Endothelial cell of umbilical vein (primary cell): ENCODE measurements around the gene ERBB4. TPM values are rescaled to one million over a fixed set of nuclear protein-coding genes. Genes with fewer than 3 reads are reported as not detected.

Experiments
- BruUV-seq: library from RNA; stranded (reverse); fragments of 400-500 nt; replicated peaks from 2 replicates; lab custom pipeline; 2021; lab: Mats Ljungman, UMichigan
- CTCF ChIA-PET: fragments of 300-600, 350-600 bp; sonication (Branson Sonifier 250); formaldehyde crosslinking; loops from one replicate; lab custom pipeline; 2021; ENCODE audit warnings: antibody characterized with exemption, inconsistent platforms; lab: Charles Lee
- POLR2A ChIA-PET: fragments of 300-600, 350-600 bp; sonication (Branson Sonifier 250); formaldehyde crosslinking; loops from one replicate; lab custom pipeline; 2021; ENCODE audit warnings: antibody characterized with exemption, inconsistent platforms; lab: Charles Lee
- DNase-seq: peaks from one replicate; pipeline ENCODE4 v3.0.0-alpha.2; 2011; ENCODE audit warnings: low read depth, low spot score
- FAIRE-seq: peaks from 2 replicates; lab custom pipeline; 2011; peaks lifted over from hg19 to GRCh38; lab: Jason Lieb, UNC
- H2AFZ ChIP-seq: 2 replicates; pipeline ENCODE4 v1.6.0; 2012; ENCODE audit warnings: low read depth, low read length, control low read depth, inconsistent platforms
- H3K27ac ChIP-seq: 2 replicates; pipeline ENCODE4 v1.5.1; 2011; ENCODE audit warnings: low read depth, mild to moderate bottlenecking, control low read depth, low read length, moderate library complexity; ENCODE audit not compliant: insufficient read depth
- H3K27me3 ChIP-seq, 2 experiments: 2 replicates each; pipeline versions ENCODE4 v1.6.0 to v1.6.1; 2011; ENCODE audit warnings: low read length in 2 of 2, mixed read lengths in 1 of 2; ENCODE audit not compliant: control insufficient read depth in 2 of 2, insufficient read depth in 2 of 2
- H3K36me3 ChIP-seq, 2 experiments: 2 replicates in 1 of 2; 3 replicates in 1 of 2; pipeline ENCODE4 v1.5.1; 2011; ENCODE audit warnings: low read length in 2 of 2, mild to moderate bottlenecking in 1 of 2, moderate library complexity in 1 of 2; ENCODE audit not compliant: control insufficient read depth in 2 of 2, insufficient read depth in 2 of 2; ENCODE audit errors: extremely low read depth in 1 of 2
- H3K4me1 ChIP-seq: 3 replicates; pipeline ENCODE4 v1.5.1; 2011; ENCODE audit warnings: mild to moderate bottlenecking, low read length; ENCODE audit not compliant: control insufficient read depth, insufficient read depth; ENCODE audit errors: extremely low read depth
- H3K4me2 ChIP-seq: 2 replicates; pipeline ENCODE4 v1.6.1; 2011; ENCODE audit warnings: low read length, control low read depth, mixed read lengths; ENCODE audit not compliant: insufficient read depth
- H3K4me3 ChIP-seq, 3 experiments: fragments of 200-600 bp in 1 of 3; sonication (generic), shearing (Covaris generic) in 1 of 3; replicated peaks in 1 of 3; 2 replicates each; pipeline ENCODE4 v1.5.1; 2011 to 2016; ENCODE audit warnings: control low read depth in 3 of 3, low read length in 3 of 3, mild to moderate bottlenecking in 2 of 3, inconsistent platforms in 1 of 3, low read depth in 1 of 3, moderate library complexity in 1 of 3; ENCODE audit not compliant: insufficient read depth in 1 of 3
- H3K79me2 ChIP-seq: 2 replicates; pipeline ENCODE4 v1.6.0; 2012; ENCODE audit warnings: low read length, inconsistent platforms; ENCODE audit not compliant: control insufficient read depth, insufficient read depth
- H3K9ac ChIP-seq: replicated peaks from 2 replicates; pipeline ENCODE3; 2011; ENCODE audit warnings: low read length, control low read depth; ENCODE audit not compliant: insufficient read depth; ENCODE audit errors: extremely low read depth
- H3K9me1 ChIP-seq: replicated peaks from 3 replicates; pipeline ENCODE4 v1.6.0; 2011; ENCODE audit warnings: mild to moderate bottlenecking, low read length; ENCODE audit not compliant: control insufficient read depth, insufficient read depth; ENCODE audit errors: extremely low read depth
- H3K9me3 ChIP-seq: replicated peaks from 2 replicates; pipeline ENCODE4 v1.5.1; 2012; ENCODE audit warnings: low read length, inconsistent platforms; ENCODE audit not compliant: control insufficient read depth, insufficient read depth
- H4K20me1 ChIP-seq: replicated peaks from 2 replicates; pipeline ENCODE3; 2011; ENCODE audit warnings: mild to moderate bottlenecking, low read length; ENCODE audit not compliant: control insufficient read depth, insufficient read depth; ENCODE audit errors: extremely low read depth
- CTCF ChIP-seq, 2 donors: IDR thresholded peaks; 1 replicate in 1 of 2; 2 replicates in 1 of 2; pipeline ENCODE4 v1.5.1; 2011; ENCODE audit warnings: low read length in 2 of 2, mild to moderate bottlenecking in 2 of 2, moderate library complexity in 2 of 2, control low read depth in 1 of 2, inconsistent platforms in 1 of 2, low read depth in 1 of 2; ENCODE audit not compliant: insufficient read depth in 1 of 2; ENCODE audit errors: extremely low read depth in 1 of 2
- EZH2 ChIP-seq: IDR thresholded peaks from 2 replicates; pipeline ENCODE4 v1.6.1; 2012; ENCODE audit warnings: borderline replicate concordance, low read depth, mild to moderate bottlenecking, moderate library complexity, low read length, inconsistent platforms; ENCODE audit not compliant: severe bottlenecking
- FOS ChIP-seq: IDR thresholded peaks from 2 replicates; pipeline ENCODE4 v1.6.1; 2011; ENCODE audit warnings: mild to moderate bottlenecking, low read length, moderate library complexity, borderline replicate concordance; ENCODE audit not compliant: insufficient read depth
- GATA2 ChIP-seq: IDR thresholded peaks from 2 replicates; pipeline ENCODE4 v1.7.0; 2011; ENCODE audit warnings: low read depth, mild to moderate bottlenecking, moderate library complexity, mixed read lengths, low read length; ENCODE audit not compliant: insufficient read length, insufficient read depth
- JUN ChIP-seq: IDR thresholded peaks from 2 replicates; pipeline ENCODE4 v1.6.1; 2011; ENCODE audit warnings: borderline replicate concordance, low read depth; ENCODE audit not compliant: insufficient read length, insufficient read depth
- MAX ChIP-seq: IDR thresholded peaks from 2 replicates; pipeline ENCODE4 v1.6.1; 2011; ENCODE audit not compliant: insufficient read depth, insufficient read length
- MYC ChIP-seq: IDR thresholded peaks from one replicate; pipeline ENCODE4 v1.6.1; 2011; ENCODE audit warnings: mild to moderate bottlenecking, low read depth, low read length
- POLR2A ChIP-seq: IDR thresholded peaks from 2 replicates; pipeline ENCODE4 v1.6.1; 2012; ENCODE audit warnings: low read depth, mild to moderate bottlenecking, control low read depth, low read length
- POLR2AphosphoS5 ChIP-seq: IDR thresholded peaks from 2 replicates; pipeline ENCODE4 v1.6.1; 2012; ENCODE audit warnings: low read depth, mild to moderate bottlenecking, control low read depth, low read length, moderate library complexity; ENCODE audit not compliant: insufficient read depth
- dilution Hi-C: fragments of 300-500 bp; cut with MboI; formaldehyde crosslinking; loops from one replicate; pipeline ENCODE4 v1.15.0; 2019; ENCODE audit warnings: low sequenced_read_pairs; ENCODE audit not compliant: extremely low pct_ligation_motif_present
- intact Hi-C: fragments of 100-400 bp; cut with micrococcal nuclease; formaldehyde crosslinking; loops from one replicate; pipeline ENCODE4 v1.10.0; 2022
- polyA plus RNA-seq, 4 experiments: library from polyadenylated mRNA; depleted of rRNA in 3 of 4; stranded (reverse) in 3 of 4; unstranded in 1 of 4; fragments of >200 nt; gene quantifications; 2 replicates each; pipeline versions ENCODE4 v1.2.1 to v1.2.3, GENCODE V29; 2011 to 2012; ENCODE audit warnings: missing spikeins in 1 of 4
- total RNA-seq: library from RNA; stranded (reverse); gene quantifications from 2 replicates; pipeline ENCODE4 v1.2.3, GENCODE V29; 2021

ERBB4 gene
- total and polyA plus RNA-seq, 2 donors (not counting 3 experiments of a cell fraction or from before 2014, with no cell fraction given) = 0.01 to 0.27 TPM

GRCh38 chr2:211948932-211949331 is 589.7 kb downstream of the ERBB4 start:
- ChIA-PET CTCF (no interaction called here), POLR2A (no interaction called here)
- no peaks in the 10 kb centered on the region for H3K79me2 ChIP-seq
- no peak overlapping the region for H3K9ac ChIP-seq
- no peak overlapping the region for H3K4me2 ChIP-seq
- no peaks in the 10 kb centered on the region for H4K20me1 ChIP-seq
- no peak for TF ChIP-seq JUN
- no peak for TF ChIP-seq POLR2A
- TF ChIP-seq EZH2 = no peak
- no peak for TF ChIP-seq MYC
- TF ChIP-seq POLR2AphosphoS5 = no peak
- no peak for TF ChIP-seq GATA2
- no peak for TF ChIP-seq MAX
- TF ChIP-seq CTCF (IDR thresholded peaks at IDR 0.05; ENCODE audit: extremely low read depth in 1 of 2, insufficient read depth in 1 of 2, low read depth in 1 of 2, low read length in 2 of 2) = no peak
- no peak for TF ChIP-seq FOS
- H3K36me3 ChIP-seq = no peaks in the 10 kb centered on the region
- H3K27me3 ChIP-seq = no peaks in the 10 kb centered on the region
- no peak overlapping the region for H3K27ac ChIP-seq
- dilution Hi-C loops = no loop called here
- H2AFZ ChIP-seq = no peak overlapping the region
- H3K4me3 ChIP-seq = no peak overlapping the region
- FAIRE-seq (no peak), DNase-seq (no peak)
- intact Hi-C loops = no loop called here
- H3K9me1 ChIP-seq = no peaks in the 10 kb centered on the region
- BruUV-seq = no TSS peak
- no peaks in the 10 kb centered on the region for H3K4me1 ChIP-seq
- no peaks in the 10 kb centered on the region for H3K9me3 ChIP-seq
